Measurements from ENCODE around the gene ABR.

DNA sequence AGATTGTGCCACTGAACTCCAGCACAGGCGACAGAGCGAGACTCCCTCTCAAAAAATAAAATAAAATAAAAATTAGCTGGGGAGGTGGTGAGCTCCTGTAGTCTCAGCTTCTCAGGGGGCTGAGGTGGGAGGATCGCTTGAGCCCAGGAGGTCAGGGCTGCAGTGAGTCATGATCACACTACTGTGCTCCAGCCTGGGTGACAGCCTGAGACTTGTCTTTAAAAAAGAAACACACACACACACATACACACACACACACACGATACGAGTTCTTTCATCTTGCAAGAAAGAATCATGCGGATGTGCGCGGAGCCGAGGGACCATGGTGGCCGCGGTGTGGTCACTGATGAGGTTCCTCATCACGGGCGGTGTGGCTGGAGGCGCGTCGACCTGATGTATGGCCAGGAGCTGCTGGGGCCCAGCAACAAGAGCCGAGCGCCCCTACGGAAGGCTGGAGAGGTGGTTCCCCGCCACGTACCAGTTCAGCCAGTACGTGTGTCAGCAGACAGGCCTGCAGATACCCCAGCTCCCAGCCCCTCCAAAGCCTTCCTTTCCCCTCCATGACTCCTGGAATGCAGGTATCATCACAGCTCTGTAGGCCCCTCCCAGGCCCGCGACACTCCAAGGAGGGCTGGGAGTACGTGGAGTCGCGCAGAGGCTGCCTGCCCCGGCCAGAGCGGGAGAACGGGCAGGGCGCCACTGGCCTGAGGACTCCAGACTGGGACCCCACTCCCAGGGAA lies 220.9 kb downstream of the ABR start:
- TF ChIP-seq, protein P1, sequence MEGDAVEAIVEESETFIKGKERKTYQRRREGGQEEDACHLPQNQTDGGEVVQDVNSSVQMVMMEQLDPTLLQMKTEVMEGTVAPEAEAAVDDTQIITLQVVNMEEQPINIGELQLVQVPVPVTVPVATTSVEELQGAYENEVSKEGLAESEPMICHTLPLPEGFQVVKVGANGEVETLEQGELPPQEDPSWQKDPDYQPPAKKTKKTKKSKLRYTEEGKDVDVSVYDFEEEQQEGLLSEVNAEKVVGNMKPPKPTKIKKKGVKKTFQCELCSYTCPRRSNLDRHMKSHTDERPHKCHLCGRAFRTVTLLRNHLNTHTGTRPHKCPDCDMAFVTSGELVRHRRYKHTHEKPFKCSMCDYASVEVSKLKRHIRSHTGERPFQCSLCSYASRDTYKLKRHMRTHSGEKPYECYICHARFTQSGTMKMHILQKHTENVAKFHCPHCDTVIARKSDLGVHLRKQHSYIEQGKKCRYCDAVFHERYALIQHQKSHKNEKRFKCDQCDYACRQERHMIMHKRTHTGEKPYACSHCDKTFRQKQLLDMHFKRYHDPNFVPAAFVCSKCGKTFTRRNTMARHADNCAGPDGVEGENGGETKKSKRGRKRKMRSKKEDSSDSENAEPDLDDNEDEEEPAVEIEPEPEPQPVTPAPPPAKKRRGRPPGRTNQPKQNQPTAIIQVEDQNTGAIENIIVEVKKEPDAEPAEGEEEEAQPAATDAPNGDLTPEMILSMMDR (IDR thresholded peaks at IDR 0.05; ENCODE audit: poor library complexity, severe bottlenecking), result no peak
- TF ChIP-seq RAD21 (conservative IDR thresholded peaks at IDR 0.05), result no peak
- no peak for TF ChIP-seq EZH2 (IDR thresholded peaks at IDR 0.05; ENCODE audit: borderline replicate concordance, insufficient read depth, low read length, poor library complexity, severe bottlenecking)
- TF ChIP-seq POLR2AphosphoS5 (IDR thresholded peaks at IDR 0.05), result no peak
- TF ChIP-seq, protein P2, sequence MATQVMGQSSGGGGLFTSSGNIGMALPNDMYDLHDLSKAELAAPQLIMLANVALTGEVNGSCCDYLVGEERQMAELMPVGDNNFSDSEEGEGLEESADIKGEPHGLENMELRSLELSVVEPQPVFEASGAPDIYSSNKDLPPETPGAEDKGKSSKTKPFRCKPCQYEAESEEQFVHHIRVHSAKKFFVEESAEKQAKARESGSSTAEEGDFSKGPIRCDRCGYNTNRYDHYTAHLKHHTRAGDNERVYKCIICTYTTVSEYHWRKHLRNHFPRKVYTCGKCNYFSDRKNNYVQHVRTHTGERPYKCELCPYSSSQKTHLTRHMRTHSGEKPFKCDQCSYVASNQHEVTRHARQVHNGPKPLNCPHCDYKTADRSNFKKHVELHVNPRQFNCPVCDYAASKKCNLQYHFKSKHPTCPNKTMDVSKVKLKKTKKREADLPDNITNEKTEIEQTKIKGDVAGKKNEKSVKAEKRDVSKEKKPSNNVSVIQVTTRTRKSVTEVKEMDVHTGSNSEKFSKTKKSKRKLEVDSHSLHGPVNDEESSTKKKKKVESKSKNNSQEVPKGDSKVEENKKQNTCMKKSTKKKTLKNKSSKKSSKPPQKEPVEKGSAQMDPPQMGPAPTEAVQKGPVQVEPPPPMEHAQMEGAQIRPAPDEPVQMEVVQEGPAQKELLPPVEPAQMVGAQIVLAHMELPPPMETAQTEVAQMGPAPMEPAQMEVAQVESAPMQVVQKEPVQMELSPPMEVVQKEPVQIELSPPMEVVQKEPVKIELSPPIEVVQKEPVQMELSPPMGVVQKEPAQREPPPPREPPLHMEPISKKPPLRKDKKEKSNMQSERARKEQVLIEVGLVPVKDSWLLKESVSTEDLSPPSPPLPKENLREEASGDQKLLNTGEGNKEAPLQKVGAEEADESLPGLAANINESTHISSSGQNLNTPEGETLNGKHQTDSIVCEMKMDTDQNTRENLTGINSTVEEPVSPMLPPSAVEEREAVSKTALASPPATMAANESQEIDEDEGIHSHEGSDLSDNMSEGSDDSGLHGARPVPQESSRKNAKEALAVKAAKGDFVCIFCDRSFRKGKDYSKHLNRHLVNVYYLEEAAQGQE (IDR thresholded peaks at IDR 0.05; ENCODE audit: borderline replicate concordance), result no peak
